Activated CD4-positive, alpha-beta T cell treated with anti-CD3 and anti-CD28 coated beads, Interleukin-2, amount 50 U/mL, for 1 hour (primary cell): ENCODE results near the gene HSD17B2.

Experiments
- DNase-seq: peaks from one replicate; pipeline ENCODE4 v3.0.0-alpha.2; 2020

HSD17B2 gene

GRCh38 chr16:82051656-82052055 lies 16.6 kb downstream of the HSD17B2 start:
- DNase-seq: no peak

- DNase-seq: no peak
Measured at GRCh38 chr16:82055117-82055516, 20.1 kb downstream of the HSD17B2 start.

- no peak for DNase-seq
Measured at GRCh38 chr16:82055728-82056549, 20.9 kb downstream of the HSD17B2 start.

GRCh38 chr16:82056550-82056896 lies 21.5 kb downstream of the HSD17B2 start:
- no peak for DNase-seq

- DNase-seq: no peak
Measured at GRCh38 chr16:82059161-82059982, 24.3 kb downstream of the HSD17B2 start.

- no peak for DNase-seq
Measured at GRCh38 chr16:82059983-82060421, 24.9 kb downstream of the HSD17B2 start.

- DNase-seq: no peak
Measured at GRCh38 chr16:82061861-82062525, 26.9 kb downstream of the HSD17B2 start.

- DNase-seq: no peak
Measured at GRCh38 chr16:82062645-82063058, 27.6 kb downstream of the HSD17B2 start.

- DNase-seq: no peak
Measured at GRCh38 chr16:82063456-82064082, 28.5 kb downstream of the HSD17B2 start.

GRCh38 chr16:82067042-82067803 lies 32.2 kb downstream of the HSD17B2 start:
- no peak for DNase-seq

GRCh38 chr16:82067804-82068325 lies 32.8 kb downstream of the HSD17B2 start:
- no peak for DNase-seq

- no peak for DNase-seq
Measured at GRCh38 chr16:82070656-82071369, 35.8 kb downstream of the HSD17B2 start.

GRCh38 chr16:82071421-82071820 lies 36.4 kb downstream of the HSD17B2 start:
- no peak for DNase-seq

- no peak for DNase-seq
Measured at GRCh38 chr16:82072313-82072712, 37.3 kb downstream of the HSD17B2 start.

GRCh38 chr16:82074019-82074558 lies 39.0 kb downstream of the HSD17B2 start:
- DNase-seq: no peak

GRCh38 chr16:82078125-82078524 lies 43.1 kb downstream of the HSD17B2 start:
- DNase-seq: no peak

GRCh38 chr16:82079892-82080291 lies 44.8 kb downstream of the HSD17B2 start:
- DNase-seq: no peak

- no peak for DNase-seq
Measured at GRCh38 chr16:82081264-82081663, 46.2 kb downstream of the HSD17B2 start.

GRCh38 chr16:82082097-82082496 lies 47.0 kb downstream of the HSD17B2 start:
- DNase-seq: no peak

- DNase-seq: no peak
Measured at GRCh38 chr16:82082543-82083244, 47.6 kb downstream of the HSD17B2 start.
